GM12872 (cell line): ENCODE data around the gene ENG.

Experiments used
- TF ChIP-seq, protein P1 (sequence below): IDR thresholded peaks from 3 replicates; pipeline ENCODE4 v1.5.1; 2011; ENCODE audit warnings: low read depth, mild to moderate bottlenecking, low read length, moderate library complexity; ENCODE audit not compliant: insufficient read depth

ENG gene

DNA sequence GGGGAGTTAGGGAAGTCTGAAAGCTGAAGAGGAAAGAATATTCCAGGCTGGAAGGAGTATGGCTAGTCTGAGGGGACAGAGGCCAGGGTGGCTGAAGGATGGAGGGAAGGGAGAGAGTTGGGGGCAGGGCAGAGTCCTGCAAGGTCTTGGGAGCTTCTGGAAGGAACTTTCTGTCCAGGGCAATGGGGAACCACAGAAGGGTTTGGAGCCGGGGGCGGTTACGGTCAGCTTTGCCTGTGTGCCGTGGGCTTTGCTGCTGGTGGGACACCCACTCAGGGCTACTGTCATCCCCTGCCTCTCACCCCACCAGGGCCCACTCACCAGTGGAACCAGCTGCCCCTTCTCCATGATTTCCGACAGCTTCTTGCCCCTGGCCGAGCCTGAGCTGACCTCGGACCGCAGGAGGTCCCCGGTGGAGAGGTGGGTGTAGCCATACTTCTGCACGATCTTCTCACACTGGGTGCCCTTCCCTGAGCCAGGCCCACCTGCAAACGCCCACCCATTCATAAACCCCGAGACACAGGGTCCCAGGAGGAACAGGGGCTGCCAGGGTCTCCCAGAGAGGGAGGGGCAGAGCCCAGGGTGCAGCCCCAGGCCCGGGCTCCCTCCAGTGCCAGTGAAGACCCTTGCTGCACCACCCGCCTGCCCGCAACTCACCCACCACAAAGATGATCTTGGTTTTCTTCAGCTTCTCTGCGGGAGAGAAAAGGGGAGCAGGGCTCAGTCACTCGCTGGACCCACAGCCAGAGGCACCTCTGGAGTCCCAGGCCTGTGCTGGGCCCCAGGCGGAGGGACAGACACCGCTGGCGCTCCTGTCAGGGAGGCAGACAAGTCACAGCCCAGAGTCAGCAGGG, 18.1 kb upstream of the ENG start:
- TF ChIP-seq, protein P1, sequence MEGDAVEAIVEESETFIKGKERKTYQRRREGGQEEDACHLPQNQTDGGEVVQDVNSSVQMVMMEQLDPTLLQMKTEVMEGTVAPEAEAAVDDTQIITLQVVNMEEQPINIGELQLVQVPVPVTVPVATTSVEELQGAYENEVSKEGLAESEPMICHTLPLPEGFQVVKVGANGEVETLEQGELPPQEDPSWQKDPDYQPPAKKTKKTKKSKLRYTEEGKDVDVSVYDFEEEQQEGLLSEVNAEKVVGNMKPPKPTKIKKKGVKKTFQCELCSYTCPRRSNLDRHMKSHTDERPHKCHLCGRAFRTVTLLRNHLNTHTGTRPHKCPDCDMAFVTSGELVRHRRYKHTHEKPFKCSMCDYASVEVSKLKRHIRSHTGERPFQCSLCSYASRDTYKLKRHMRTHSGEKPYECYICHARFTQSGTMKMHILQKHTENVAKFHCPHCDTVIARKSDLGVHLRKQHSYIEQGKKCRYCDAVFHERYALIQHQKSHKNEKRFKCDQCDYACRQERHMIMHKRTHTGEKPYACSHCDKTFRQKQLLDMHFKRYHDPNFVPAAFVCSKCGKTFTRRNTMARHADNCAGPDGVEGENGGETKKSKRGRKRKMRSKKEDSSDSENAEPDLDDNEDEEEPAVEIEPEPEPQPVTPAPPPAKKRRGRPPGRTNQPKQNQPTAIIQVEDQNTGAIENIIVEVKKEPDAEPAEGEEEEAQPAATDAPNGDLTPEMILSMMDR: no peak

DNA sequence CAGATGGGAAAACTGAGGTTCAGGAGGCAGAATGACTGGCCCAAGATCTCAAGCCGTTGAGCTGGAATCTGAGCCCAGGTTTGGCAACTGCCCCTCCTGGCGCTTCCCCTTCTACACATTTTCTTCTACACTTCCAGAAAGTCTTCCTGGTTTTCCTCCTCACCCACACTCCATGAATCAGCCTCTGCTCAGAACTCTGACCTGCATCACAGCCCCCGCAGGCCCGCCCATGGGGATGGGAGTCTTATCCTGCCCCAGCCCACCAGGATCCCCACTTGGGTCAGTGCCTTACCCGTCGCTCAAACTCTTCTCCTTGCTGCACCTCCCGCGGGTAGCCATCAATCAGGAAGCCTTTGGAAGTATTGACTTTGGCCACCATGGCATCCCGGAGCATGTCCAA, 17.1 kb upstream of the ENG start:
- TF ChIP-seq, protein P1: no peak

DNA sequence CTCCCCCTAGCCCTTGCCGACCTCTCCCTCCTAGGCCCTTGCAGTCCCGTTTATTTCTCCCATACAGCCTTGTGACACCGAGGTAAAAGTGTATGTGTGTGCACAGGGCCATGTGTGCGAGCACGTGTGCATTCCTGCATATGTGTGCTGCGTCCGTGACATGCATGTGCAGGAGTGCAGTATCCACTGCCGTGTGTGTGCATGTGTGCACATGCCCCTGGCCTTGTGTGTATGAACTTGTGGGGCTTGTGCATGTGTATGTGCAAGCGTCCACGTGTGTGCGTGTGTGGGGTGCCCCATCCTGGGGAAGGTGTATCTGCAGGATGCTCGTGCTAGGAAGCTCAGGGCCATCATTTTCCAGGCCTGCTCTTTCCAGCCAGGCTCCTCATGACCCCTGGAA, 16.4 kb upstream of the ENG start:
- TF ChIP-seq, protein P1: no peak

DNA sequence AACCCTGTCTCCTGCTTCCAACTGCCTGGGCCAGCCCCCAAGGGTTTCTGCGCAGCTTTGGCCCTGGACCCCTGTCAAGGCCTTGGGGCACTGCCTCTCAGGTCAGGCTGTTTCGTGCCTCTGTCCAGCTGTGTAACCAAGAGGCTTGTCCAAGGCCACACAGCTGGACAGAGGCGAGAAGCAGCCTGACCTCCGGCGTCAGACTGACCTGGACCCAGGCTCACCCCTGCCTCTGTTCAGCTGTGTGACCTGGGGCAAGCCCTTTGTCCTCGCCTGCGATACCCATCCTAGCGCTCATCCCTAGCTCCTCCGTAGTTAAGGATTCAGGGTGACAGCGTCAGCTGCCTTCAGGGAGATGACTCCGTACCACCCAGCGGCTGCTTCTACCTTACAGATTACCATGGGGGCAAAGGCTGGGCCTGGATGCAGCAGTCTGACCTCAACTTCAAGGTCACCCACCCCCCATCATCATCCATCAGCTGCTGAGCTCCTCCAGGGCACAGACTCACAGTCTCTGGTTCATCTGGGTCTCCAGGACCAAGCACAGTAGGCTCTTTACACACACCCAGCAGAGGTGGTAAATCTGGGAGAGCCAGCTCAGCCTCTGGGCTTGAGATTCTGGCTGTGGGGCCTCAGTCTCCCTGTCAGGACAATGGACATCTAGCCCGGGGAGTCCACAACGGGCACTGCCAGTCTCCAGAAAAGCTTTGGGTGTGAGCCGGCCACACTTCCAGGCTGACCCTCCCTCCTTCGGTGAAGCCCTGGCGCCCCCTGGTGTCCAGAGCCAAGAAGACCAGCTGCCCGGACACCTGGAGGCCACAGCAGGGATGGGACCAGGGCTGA, 15.1 kb upstream of the ENG start:
- TF ChIP-seq, protein P1: peak; percentile 92

DNA sequence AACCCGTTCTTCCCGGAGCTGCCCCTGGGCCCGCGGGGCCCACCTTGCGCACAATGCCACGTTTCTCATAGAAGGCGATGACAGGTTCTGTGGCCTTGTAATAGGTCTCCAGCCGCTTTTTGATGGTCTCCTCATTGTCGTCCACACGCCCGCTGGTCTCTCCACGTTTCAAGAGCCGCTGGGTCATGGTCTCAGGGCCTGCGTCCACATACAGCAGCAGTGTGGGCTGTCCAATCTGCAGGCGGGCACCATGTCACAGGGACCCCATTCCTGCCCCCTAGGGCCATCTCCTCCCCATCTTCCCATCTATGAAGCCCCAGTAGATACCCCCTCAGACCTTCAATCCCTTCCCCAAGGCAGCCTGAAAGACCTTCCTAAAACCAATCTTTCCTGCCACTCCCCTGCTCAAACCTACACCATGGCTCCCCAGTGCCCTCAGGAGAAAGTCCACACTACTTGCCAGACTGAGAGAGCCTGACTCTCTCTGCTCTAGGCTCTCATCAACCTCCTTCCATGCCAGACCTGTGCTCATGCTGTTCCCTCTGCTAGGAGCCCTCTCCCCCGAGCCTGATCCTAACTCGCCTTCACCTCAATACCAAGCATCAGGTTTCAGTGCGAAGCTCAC, 13.9 kb upstream of the ENG start:
- TF ChIP-seq, protein P1: no peak

DNA sequence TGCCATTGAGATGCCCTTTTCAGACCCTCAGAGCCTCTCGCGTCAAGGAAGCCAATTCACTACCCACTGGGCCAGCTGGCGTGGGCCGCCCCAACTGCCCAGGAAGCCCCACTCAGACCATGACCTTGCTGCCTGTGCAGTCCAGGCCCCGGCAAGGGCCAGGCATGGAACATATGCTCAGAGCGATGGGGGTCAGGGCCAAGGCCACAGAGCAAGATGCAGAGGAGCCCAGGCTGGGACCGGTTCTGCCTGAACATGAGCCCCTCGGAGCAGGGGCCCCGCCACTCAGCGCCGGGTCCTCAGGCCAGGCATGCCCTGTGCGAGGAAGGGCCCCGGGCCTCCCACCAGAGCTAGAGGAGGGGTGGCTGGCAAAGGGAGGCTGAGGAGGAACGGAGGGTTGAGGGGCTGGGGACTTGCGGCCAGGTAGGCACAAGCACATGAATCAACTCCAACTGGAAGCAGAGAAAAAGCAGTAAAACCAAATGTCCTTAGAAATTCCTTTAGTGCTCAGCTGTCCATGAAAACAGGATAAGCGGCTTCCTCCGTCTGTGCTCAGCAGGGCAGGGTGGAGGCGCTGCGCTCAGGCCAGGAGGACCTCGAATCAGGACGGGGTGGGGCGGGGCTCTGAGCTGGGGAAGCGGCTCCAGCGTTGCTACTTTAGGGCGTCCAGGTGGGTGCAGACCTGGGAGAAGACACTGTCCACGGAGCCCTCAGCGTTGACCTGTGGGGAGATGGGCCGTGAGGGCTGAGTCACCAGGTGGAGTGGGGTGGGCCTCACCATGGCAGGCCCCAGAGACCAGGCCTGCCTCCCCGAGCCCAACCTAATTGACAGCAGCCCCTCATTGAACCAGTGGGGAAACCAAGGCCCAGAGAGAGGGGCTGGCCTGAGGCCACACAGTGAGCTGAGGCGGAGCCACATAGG, 13.2 kb upstream of the ENG start:
- TF ChIP-seq, protein P1: no peak
